Activated CD4-positive, alpha-beta T cell treated with anti-CD3 and anti-CD28 coated beads, Interleukin-2, Interleukin-4, amounts not matched to agents 100 ng/mL and 50 ng/mL, durations not matched to agents 16 hours and 8 hours (primary cell): Measurements from ENCODE around the gene SAP30BP.
A peak's percentile ranks its signal among the peaks of the same experiment; 100 is the strongest.
"Not testable (repeated sequence)": the region's sequence is repeated elsewhere in the genome, so short reads cannot be mapped to it uniquely, and the experiment has no call there.

ENCODE experiments used
- DNase-seq: peaks from one replicate; pipeline ENCODE4 v3.0.0-alpha.2; 2020; ENCODE audit warnings: low spot score

Gene SAP30BP

GRCh38 chr17:75633486-75634375 lies 33.4 kb upstream of the SAP30BP start:
- DNase-seq, result peak; percentile 25

- no peak for DNase-seq
Measured at GRCh38 chr17:75634376-75634740, 32.8 kb upstream of the SAP30BP start.

- DNase-seq, result no peak
Measured at GRCh38 chr17:75634754-75635609, 32.2 kb upstream of the SAP30BP start.

- no peak for DNase-seq
Measured at GRCh38 chr17:75635610-75636202, 31.4 kb upstream of the SAP30BP start.

GRCh38 chr17:75636381-75637142 lies 30.6 kb upstream of the SAP30BP start:
- no peak for DNase-seq

DNA sequence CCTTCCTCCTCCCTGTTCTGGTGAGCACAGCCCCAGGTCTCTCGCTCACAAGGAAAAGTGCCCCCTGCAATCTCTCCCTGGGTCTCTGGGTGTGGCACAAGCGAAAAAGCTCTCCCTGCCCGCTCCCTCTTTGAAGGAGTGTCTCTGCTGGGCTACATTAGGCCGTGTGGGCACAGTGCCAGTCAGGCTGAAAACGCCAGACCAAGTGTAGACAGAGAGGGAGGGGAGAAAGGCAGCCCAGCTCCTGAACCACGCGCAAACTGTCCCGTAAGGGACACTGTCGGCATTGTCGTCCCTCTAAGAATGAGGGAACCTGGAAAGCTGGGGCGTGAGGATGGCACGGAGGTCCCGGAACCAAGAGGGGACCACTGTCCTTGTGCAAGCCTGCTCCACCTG lies 30.0 kb upstream of the SAP30BP start:
- DNase-seq, result no peak

- DNase-seq, result no peak
Measured at GRCh38 chr17:75637551-75637950, 29.6 kb upstream of the SAP30BP start.

DNA sequence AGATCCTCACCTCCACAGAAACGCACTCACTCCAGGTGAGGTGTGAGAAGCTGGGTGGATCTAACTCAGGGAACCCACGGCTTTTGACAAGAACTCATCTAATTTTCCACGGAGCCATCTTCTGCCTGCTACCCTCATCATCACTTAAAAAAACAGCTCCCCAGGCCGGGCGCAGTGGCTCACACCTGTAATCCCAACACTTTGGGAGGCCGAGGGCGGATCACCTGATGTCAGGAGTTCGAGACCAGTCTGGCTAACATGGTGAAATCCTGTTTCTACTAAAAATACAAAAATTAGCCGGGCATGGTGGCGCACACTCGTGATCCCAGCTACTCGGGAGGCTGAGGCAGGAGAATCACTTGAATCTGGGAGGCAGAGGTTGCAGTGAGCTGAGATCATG lies 29.1 kb upstream of the SAP30BP start:
- DNase-seq, result not testable (repeated sequence)

DNA sequence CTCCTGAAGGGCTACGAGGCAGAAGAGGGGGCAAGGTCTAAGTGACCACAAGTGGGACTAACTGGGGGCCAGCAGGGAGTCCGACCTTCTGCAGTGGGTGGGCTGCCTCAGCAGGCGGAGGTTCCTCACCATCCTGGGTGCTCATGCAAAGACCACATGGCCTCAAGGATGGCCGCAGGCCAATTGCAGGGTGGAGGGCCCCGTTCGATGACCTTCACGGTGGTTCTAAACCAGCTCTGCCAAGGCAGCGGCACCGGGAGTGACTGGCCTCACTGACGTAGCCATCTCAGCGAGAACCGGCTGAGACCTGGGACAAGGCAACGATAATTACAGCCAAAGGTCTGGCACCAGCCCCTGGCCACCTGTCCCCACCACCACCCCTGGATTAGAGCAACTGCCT lies 28.2 kb upstream of the SAP30BP start:
- DNase-seq, result no peak

GRCh38 chr17:75639327-75639726 lies 27.8 kb upstream of the SAP30BP start:
- no peak for DNase-seq

GRCh38 chr17:75639771-75640555 lies 27.2 kb upstream of the SAP30BP start:
- DNase-seq, result no peak

- DNase-seq, result no peak
Measured at GRCh38 chr17:75640556-75641119, 26.5 kb upstream of the SAP30BP start.

DNA sequence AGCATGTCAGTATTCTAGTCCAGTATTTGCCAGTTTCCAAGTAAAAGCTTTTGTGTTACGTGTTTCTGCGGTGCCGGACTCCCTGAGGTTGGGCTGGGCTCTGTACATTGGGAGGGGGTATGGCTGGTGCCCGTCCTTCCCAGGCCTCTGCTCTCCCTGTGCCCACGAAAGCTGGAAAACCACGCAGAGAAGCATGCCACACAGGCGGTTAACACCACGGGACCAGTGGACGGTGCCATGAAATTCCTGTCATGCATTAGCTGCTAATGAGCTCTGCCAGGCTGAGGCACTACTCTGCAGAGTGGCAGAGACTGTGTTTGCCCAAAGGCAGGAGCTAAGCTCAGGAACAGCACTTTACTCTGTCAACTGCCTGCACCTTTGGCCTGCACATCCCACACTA lies 25.8 kb upstream of the SAP30BP start:
- no peak for DNase-seq

- DNase-seq, result no peak
Measured at GRCh38 chr17:75642182-75642783, 24.9 kb upstream of the SAP30BP start.

DNA sequence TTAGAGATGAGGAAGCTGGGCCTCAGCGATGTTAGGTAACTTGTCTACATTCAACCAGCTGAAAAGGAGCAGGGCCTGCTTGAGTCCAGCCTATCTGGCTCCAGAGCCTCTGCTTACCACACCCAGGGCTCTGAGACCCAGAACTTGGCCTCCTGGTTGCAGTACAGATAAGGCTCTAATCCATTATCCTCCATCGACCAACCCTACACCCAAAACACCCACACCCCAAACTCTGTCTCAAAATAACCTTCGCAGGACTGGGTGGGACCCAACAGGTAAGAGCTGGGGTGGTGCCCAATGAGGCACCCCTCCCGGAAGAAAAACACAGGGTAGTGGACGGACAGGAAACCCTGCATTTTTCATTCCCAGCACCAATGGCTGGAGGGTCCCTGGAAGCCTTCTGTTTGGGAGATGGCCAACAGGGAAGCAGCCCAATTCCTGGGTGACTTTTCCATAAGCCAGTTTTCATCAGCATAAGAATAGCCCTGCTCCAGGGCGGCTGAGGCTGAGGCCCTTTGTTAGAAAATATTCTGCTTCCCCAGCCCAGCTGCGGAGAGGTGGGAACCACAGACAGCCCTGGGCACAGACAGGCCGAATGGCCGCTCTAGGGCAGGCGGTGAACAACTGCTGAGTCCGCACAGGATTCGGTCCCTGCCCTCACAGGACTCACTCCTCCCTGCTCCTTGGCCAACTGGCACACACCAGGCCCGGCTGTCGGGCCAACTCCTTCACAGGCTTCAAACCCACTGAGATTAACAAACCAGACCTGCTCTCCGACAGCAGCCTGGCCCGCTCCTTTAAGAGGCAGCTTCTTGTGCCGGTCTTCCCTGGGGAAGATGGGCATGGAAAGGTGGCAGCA lies 24.1 kb upstream of the SAP30BP start:
- no peak for DNase-seq

DNA sequence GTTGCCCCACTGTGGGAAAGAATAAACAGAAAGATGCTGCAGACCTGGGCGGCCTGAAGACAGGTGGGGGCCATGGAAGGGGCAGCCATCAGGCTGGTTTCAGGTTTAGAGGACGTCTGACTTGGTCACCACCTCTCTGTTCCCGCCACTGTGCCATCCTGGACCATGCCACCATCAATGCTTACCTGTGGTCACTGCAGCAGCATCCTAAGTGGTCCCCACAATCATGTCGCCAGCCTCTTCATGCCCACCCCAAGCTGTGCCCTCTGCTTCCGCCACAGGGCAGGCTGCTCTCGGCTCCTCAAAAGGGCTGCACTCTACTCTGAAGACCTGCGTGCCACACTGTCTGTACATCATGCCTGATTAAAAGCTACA lies 23.5 kb upstream of the SAP30BP start:
- no peak for DNase-seq

GRCh38 chr17:75645501-75645888 lies 21.6 kb upstream of the SAP30BP start:
- no peak for DNase-seq

DNA sequence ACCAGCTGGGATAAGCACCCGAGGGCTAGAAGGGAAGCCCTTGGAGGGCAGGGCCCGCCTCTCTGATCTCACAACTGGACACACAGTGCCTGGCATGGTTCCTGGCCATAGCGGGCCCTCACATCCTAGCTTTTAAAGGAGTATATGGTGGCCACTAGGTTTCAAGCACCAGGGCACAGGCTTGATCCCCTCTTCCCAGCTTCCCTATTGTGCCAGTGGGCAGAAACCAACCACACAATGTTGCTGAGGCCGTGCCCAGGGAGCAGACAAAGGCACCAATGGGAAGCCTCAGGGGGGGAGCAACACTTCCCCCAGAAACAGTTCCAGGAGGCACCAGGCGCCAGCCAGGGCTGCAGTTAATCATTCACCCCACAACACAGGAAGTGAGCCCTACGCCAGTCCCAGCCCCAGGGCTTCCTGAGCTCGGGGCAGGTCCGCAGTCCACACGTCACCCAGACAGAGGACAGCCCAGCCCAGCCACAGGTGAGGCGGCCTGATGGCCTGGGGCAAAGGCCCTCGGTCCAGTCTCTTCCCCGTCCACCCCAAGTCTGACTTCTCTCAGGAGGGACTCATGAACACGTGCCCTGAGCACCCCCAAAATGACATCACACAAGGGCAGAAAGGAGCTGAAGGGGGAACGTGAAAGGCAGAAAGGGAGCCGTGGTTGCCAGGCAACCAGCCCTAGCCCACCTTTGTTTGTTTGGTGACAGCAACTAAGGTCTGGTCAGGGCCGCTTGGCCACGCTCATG lies 21.1 kb upstream of the SAP30BP start:
- DNase-seq, result no peak

DNA sequence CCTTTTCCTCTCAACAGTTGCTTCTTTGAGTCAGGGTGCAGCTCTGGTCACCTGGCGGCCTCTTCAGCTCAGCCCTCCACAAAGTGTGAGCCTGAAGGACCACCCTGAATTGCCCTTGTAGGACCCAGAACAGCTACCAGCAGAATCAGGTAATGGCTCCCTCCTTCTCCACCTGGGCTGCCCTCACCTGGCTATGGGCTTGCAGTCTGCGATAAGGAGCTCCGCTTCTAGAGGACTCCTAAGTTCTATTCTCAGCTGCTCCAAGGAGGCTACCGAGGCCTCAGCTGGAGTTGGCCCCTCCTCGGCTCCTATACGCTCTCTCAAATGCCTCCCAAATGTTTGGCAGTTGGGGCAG lies 20.5 kb upstream of the SAP30BP start:
- no peak for DNase-seq
